Panc1 (cell line): ENCODE measurements around the gene PDS5B.

Experiments used
- POLR2AphosphoS5 ChIP-seq: IDR thresholded peaks from 2 replicates; pipeline ENCODE4 v1.6.1; 2012; ENCODE audit warnings: mild to moderate bottlenecking, low read depth, low read length, moderate library complexity
- SIN3A ChIP-seq: IDR thresholded peaks from 2 replicates; pipeline ENCODE4 v1.6.1; 2012; ENCODE audit warnings: low read depth, mild to moderate bottlenecking, low read length, moderate library complexity, borderline replicate concordance; ENCODE audit not compliant: insufficient read depth
- TCF7L2 ChIP-seq: IDR thresholded peaks from 2 replicates; pipeline ENCODE4 v1.6.1; 2011; ENCODE audit warnings: mild to moderate bottlenecking, low read depth, low read length, inconsistent platforms
- TF ChIP-seq, protein P1 (sequence below): fragments of 450-650 bp; IDR thresholded peaks from 2 replicates; pipeline ENCODE4 v1.5.1; 2017; ENCODE audit warnings: mild to moderate bottlenecking
- TF ChIP-seq, protein P2 (sequence below), 2 experiments: IDR thresholded peaks; 2 replicates each; pipeline ENCODE4 v1.6.1; 2011 to 2012; ENCODE audit warnings: low read depth in 2 of 2, control low read depth in 1 of 2, low read length in 1 of 2, mild to moderate bottlenecking in 1 of 2, moderate library complexity in 1 of 2; ENCODE audit not compliant: insufficient read depth in 1 of 2

DNA sequence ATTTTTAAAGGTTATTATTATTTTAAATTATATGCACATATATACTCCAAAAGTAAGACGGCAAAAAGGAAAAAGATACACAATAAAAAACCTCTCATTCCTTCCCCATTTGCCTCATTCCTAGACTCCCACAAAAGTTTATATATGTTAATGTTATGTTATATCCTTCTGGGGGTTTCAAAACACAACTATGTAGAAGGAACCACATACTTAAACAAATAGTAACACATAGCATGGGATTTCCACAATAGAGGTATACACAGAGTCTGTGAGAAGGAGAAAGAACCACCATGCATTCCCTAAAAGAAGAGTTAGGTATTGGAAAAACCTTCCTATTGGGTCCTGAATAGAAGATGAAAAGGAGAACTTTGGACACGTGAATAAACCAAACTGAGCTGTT is 9.1 kb downstream of the PDS5B start:
- TF ChIP-seq, protein P1, sequence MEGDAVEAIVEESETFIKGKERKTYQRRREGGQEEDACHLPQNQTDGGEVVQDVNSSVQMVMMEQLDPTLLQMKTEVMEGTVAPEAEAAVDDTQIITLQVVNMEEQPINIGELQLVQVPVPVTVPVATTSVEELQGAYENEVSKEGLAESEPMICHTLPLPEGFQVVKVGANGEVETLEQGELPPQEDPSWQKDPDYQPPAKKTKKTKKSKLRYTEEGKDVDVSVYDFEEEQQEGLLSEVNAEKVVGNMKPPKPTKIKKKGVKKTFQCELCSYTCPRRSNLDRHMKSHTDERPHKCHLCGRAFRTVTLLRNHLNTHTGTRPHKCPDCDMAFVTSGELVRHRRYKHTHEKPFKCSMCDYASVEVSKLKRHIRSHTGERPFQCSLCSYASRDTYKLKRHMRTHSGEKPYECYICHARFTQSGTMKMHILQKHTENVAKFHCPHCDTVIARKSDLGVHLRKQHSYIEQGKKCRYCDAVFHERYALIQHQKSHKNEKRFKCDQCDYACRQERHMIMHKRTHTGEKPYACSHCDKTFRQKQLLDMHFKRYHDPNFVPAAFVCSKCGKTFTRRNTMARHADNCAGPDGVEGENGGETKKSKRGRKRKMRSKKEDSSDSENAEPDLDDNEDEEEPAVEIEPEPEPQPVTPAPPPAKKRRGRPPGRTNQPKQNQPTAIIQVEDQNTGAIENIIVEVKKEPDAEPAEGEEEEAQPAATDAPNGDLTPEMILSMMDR, result no peak
- no peak for TF ChIP-seq POLR2AphosphoS5
- TF ChIP-seq TCF7L2, result no peak
- TF ChIP-seq, protein P2, sequence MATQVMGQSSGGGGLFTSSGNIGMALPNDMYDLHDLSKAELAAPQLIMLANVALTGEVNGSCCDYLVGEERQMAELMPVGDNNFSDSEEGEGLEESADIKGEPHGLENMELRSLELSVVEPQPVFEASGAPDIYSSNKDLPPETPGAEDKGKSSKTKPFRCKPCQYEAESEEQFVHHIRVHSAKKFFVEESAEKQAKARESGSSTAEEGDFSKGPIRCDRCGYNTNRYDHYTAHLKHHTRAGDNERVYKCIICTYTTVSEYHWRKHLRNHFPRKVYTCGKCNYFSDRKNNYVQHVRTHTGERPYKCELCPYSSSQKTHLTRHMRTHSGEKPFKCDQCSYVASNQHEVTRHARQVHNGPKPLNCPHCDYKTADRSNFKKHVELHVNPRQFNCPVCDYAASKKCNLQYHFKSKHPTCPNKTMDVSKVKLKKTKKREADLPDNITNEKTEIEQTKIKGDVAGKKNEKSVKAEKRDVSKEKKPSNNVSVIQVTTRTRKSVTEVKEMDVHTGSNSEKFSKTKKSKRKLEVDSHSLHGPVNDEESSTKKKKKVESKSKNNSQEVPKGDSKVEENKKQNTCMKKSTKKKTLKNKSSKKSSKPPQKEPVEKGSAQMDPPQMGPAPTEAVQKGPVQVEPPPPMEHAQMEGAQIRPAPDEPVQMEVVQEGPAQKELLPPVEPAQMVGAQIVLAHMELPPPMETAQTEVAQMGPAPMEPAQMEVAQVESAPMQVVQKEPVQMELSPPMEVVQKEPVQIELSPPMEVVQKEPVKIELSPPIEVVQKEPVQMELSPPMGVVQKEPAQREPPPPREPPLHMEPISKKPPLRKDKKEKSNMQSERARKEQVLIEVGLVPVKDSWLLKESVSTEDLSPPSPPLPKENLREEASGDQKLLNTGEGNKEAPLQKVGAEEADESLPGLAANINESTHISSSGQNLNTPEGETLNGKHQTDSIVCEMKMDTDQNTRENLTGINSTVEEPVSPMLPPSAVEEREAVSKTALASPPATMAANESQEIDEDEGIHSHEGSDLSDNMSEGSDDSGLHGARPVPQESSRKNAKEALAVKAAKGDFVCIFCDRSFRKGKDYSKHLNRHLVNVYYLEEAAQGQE (IDR thresholded peaks at IDR 0.05; ENCODE audit: insufficient read depth in 1 of 2, low read depth in 2 of 2, low read length in 1 of 2), result no peak
- no peak for TF ChIP-seq SIN3A
